ENCODE measurements around the gene CELA2A.
"Not testable (repeated sequence)": the region's sequence is repeated elsewhere in the genome, so short reads cannot be mapped to it uniquely, and the experiment has no call there.

- not testable (repeated sequence) for TF ChIP-seq TRIM28 (IDR thresholded peaks at IDR 0.05); SMC3 (conservative IDR thresholded peaks at IDR 0.05; ENCODE audit: insufficient read depth, low read depth, low read length); NCOA6 (IDR thresholded peaks at IDR 0.05); POLR2AphosphoS5 (IDR thresholded peaks at IDR 0.05; ENCODE audit: control insufficient read depth, insufficient read depth, low read depth, low read length); ZC3H8 (IDR thresholded peaks at IDR 0.05); ATF2 (CRISPR knock-in tag; IDR thresholded peaks at IDR 0.05); ZNF224 (CRISPR knock-in tag; IDR thresholded peaks at IDR 0.05); TSHZ1 (CRISPR knock-in tag; IDR thresholded peaks at IDR 0.05); SOX6 (IDR thresholded peaks at IDR 0.05); PHB (CRISPR knock-in tag; IDR thresholded peaks at IDR 0.05); ZNF395 (CRISPR knock-in tag; IDR thresholded peaks at IDR 0.05); JUN (IDR thresholded peaks at IDR 0.05; ENCODE audit: borderline replicate concordance, low read depth, low read length); JUN (CRISPR knock-in tag; IDR thresholded peaks at IDR 0.05; ENCODE audit: borderline replicate concordance); TCF7L2 (IDR thresholded peaks at IDR 0.05; ENCODE audit: low read depth, low read length)
Measured at GRCh38 chr1:15466955-15467625, 10.6 kb downstream of the CELA2A start.

All from K562 (cell line).